GM03348 (cell line): ENCODE data around the gene RPS10.
"Not testable (repeated sequence)": the region's sequence is repeated elsewhere in the genome, so short reads cannot be mapped to it uniquely, and the experiment has no call there.

Source experiments
- DNase-seq: peaks from one replicate; pipeline ENCODE4 v3.0.0; 2012; ENCODE audit warnings: low spot score

Gene RPS10

DNA sequence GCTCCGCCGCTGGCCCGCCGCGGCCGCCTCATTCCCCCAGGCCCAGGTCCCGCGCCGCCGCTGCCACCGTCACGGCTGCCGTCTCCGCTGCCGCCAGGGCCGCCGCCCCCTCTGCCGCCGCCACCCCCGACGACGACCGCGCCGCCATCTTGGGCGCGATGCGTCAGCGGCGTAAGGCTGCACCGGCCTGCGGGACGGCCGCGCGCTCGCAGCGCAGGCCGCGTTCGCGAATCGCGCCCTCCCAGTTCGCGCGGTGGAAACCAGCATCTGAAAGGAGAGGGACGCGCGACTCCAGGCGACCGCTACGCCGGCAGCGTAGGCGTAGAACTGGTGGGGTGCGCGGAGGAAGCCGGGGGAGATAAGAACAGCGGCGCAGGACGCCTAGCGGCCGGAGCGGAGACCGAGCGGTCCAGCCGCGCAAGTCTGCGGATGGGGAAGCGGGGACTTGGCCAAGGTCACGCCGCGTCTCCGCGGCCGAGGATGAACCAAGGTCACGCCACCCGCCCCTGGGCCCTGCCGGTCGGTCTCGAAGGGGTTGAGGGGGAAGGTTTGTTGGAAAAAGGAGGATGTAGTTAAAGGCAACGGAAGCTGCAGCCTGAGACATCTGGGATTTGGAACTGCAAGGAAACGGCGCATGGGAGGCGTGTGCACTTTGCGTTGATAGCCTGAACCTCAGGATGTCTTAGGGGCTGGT, 33.2 kb downstream of the RPS10 start, which contains the start of gene NUDT3:
Gene NUDT3 (minus strand): TSS at position 173 of the 694 bp plus-strand sequence. CDS start 307 bp downstream, outside the sequence.
- peak; percentile 96 for DNase-seq

DNA sequence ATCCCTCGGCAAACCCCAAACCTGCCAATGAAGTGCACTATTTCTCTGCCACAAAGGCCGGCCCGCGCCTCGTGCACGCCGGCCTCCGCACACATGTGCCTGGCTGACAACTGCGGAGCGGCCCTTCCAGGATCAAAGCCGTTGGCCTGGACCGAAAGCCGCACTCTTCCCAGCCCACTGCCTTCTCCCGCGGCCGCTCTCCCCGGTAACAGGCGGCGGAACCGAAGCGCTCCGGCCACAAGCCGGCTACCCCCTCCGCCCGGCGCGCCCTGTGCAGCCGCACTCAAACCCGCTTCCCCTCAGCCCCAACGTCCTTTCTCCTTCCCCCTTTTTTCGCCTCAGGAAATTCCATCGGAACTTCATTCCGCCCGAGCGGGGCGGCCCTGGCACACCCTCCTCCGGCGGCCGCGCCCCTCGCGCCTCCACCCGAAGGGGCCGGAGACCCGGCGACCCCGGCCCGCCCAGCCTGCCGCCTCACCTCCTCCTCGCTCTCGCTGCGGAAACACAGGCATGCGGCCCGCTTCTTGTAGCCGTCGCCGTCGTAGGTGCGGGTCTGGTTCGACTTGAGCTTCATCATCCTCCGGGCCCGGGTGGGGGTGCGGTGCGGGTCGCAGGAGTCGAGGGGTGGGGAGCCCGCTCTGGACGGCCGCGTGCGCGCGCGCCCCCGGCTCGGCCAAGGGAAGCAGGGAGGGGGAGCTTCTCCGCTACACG, 33.9 kb downstream of the RPS10 start:
- DNase-seq, result peak; percentile 65

DNA sequence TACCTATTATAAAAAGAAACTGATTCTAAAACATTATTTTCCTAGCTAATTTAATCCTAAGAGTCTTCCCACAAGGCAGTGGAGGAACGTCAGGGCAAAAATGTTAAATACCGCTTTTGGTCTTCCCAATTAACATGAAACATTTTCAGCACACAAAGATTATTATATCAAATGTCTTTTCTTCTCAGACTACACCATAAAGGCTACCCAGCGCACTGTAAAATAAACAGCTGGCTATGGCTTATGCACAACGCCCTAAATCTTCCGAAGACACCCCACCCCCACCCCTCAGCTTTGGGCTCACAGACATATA, 34.4 kb downstream of the RPS10 start:
- no peak for DNase-seq

DNA sequence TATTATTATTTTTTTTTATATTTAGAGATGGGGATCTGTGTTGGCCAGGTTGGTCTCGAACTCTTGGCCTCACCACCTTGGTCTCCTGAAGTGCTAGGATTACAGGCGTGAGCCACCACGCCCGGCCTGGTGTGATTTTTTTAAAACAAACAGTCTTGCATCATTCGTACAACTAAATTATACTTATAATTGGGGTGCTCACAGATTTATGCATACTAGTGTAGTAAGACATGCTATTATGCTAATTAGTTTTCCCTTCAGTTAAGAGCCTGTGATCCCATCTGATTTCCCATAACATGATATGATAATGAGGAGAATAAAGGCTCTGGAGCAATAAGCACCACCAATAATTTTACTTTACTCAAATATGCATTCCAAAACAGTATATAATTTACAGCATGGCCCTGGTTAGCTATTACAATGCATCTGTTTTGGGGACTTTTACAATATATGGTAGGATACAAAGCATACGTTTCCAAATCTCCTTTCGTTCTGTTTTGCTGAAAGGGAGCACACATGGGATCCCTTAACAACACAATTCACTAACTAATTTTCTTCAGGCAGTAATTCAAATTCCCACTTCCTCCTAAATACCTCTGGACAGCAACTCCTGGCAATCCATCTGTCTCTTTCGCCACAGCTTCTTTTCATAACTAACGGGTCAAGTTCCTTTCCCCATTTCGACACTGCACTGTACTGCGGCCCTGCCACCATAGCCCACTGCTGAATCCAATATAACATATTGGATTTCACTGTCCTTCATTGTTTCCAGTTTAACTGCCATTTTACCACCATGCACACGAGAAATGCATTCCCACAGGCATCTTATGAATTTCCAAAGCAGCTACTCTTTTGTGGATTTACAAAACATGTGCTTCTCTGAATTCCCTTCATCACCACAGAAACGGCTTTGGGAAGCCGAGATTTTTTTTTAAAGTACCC, 35.1 kb downstream of the RPS10 start:
- DNase-seq, result peak; percentile 81

DNA sequence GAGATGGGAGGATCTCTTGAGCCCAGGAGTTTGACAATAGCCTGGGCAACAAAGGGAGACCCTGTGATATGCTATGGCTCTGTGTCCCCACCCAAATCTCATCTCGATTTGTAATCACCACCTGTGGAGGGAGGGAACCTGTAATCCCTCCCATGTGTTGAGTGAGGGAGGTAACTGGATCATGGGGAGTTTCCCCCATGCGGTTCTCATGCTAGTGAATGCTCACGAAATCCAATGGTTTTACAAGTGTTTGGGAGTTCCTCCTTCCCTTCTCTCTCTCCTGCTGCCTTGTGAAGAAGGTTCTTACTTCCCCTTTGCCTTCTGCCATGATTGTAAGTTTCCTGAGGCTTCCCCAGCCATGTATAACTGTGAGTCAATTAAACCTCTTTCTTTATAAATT, 36.8 kb downstream of the RPS10 start:
- DNase-seq, result no peak

DNA sequence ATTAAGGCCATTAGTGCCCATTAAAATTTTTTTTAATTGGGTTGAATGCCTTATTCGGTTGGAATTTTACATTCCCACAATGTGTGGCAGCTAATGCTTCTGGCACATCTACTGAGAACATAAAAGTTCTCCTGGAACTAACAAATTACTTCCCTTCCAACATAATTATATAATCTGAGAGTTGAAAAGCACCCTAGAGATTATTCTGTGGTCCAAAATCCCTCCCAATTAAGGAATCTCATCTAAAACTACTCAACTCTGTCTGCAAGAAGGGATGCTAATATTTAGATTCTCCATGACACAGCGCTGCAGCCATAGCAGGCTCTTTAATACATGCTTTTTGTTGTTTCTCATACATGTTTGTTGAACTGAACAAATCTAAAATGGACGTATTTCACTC, 37.4 kb downstream of the RPS10 start:
- no peak for DNase-seq

DNA sequence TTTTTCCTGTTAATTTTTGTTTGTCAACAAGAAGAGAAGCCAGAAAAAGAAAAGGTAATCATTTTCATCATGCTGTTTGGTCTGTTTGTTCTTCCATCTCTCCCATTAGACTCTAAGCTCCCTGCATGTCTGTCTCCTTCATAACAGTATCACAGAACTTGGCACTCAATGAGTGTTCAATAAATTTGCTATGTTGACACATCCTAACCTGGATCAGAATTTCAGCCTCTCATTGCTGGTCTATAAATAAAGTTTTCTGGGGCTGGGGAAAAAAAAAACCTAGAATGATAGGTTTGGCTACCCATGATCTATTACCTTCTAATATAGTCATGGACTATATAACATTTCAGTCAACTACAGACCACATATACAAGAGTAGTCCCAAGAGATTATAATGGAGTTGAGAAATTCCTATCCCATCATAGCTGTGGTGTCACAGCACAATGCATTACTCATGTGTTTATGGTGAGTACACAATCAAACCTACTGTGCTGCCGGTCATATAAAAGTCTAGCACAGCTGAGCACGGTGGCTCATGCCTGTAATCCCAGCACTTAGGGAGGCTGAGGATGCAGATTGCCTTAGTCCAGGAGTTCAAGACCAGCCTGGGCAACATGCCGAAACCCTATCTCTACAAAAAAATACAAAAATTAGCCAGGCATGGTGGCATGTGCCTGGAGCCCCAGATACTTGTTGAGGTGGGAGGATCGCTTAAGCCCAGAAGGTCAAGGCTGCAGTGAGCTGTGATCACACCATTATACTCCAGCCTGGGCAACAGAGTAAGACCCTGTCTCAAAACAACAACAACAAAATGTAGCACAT, 39.3 kb downstream of the RPS10 start:
- DNase-seq, result peak; percentile 51

DNA sequence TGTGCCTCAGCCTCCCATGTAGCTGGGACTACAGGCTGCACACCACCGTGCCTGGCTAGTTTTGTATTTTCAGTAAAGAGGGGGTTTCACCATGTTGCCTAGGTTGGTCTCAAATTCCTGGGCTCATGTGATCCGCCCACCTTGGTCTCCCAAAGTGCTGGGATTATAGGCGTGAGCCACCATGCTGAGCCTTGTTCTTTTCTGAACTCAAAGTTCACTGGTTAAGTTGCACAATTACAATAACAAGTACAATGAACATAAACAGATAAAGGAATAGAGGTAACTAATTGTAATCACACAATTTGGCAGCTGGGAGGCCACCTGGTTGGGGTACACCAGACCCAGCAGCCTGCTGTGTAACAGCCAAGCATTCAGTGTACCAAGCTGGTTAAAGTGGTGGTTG, 40.1 kb downstream of the RPS10 start:
- DNase-seq, result no peak

DNA sequence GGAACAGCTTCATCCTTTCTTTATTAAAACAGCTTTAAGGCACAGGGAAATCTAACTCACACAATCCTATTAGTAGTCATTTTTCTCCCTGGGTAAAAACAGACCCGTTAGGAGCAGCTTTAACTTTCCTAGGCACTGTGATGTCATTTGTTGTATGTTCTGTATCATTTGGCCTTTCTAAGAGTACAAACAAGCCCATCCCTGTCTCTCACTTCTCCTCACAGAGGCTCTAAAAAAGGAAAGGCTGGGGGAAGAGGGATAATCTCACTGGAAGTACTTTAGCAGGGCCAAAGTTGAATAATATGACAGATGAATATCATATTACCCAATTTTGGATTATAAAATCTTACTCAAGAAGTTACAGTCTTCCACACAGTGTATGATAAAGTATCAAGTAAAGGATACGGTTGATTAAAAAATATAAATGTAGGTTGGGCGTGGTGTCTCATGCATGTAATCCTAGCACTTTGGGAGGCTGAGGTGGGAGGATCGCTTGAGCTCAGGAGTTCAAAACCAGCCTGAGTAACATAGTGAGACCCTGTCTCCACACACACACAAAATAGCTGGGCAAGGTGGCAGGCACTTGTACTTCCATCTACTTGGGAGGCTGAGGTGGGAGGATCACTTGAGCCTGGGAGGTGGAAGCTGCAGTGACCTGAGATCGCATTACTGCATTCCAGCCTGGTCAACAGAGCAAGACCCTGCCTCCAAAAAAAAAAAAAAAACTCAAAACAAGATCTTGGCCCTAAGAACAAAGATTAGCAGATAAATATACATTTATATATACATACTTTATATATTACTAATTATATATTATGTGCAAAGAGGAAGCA, 41.3 kb downstream of the RPS10 start:
- no peak for DNase-seq

DNA sequence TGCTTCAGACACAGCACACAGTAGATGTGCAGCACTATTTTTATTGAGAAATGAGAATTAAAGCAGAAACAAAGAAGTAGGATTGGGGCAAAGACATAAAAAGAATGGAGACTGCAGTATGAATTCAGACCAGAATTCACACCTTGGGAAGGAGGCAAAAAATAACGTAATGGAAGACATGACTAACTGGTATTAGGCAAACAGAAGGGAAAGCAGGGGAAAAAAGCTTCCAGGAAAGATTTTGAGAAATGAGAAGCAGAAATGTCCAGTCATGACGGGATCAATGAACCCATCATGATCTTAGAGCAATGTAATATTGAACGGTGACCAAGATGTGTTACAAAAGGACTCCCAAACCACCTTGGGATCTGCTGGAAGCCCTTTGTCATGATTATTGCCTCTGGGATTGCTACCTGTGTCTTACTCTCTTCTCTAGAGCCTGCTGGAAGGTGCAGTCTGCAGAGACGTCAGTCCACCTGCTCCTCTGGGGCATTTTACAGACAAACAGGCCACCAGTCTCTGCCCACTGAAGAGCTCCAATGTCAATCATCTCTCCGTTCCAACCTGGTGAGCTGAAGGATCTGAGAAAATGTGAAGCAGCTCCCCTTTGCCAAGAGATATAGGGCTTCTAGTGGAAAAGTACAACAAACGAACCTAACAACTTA, 42.1 kb downstream of the RPS10 start:
- no peak for DNase-seq

DNA sequence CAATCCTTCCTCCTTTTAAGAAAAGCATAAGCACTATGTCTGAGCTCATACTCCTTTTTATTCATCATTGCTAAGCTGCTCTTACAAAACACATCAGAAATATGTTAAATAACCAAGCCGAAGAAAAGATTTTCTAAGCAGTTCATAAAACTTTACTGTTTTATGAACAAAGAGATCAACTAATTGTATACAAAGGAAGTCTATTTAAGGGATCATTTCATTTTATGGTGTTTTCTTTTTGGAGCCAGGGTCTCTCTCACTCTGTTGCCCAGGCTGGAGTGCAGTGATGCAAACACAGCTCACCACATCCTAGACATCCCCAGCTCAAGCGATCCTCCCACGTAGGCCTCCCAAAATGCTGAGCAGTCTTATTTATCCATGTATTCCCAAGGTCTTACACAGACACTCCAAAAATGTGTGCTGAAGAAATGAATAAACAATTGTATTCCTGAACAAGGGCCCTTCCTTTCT, 42.7 kb downstream of the RPS10 start:
- DNase-seq, result no peak

DNA sequence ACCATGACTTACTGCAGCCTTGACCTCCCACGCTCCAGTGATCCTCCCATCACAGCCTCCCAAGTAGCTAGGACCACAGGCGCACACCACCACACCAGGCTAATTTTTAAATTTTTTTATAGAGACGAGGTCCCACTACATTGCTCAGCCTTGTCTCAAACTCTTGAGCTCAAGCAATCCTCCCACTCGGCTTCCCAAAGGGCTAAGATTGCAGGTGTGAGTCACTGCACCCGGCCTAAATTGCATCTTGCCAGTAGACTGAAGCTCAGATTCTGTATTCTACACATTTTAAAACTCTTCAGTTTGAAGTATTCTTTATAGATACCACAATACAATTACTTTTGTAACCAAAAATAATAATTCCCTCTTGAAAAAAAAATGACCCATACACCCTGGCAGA, 44.8 kb downstream of the RPS10 start:
- no peak for DNase-seq

DNA sequence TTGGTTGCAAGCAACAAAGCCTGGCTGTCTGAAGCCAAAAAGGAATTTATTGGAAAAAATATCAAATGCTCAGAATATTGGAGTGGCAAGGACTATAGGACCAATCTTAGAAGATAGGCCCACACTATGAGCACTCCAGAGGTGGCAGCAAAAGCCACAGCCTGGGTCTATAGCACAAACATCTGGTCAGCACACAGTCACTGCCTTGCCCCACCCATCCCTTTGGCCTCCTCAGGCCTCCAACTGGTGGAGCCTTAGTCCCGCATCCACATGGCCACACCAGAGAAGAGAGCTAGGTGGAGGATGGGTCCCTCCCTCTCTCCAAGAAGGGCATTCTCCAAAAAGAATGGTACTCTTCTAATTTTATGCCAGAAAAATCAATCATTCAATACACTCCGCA, 47.4 kb downstream of the RPS10 start:
- DNase-seq, result no peak

DNA sequence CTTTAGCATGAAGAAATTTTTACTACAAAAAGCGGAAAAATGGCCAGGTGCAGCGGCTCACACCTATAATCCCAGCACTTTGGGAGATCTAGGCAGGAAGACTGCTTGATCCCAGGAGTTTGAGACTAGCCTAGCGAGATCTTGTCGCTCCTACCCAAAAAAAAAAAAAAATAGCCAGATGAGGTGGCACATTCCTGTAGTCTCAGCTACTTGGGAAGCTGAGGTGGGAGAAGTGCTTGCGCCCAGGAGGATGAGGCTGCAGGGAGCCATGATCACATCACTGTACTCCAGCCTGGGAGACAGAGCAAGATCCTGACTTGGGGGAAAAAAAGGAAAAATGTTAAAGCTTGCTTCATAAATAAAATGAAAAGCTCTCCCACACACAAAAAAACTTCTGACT, 47.9 kb downstream of the RPS10 start:
- DNase-seq, result no peak

DNA sequence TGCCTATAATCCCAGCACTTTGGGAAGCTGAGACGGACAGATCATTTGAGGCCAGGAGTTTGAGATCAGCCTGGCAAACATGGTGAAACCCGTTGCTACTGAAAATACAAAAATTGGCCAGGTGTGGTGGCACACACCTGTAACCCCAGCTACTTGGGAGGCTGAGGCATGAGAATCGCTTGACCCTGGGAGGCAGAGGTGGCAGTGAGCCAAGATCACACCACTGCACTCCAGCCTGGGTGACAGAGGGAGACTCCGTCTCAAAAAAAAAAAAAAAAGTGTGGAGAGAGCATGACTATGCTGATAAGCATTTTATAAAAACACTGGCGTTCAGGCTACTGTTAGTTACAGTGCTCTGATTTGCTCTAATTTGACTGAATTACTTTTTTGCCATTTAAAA, 48.3 kb downstream of the RPS10 start:
- not testable (repeated sequence) for DNase-seq

DNA sequence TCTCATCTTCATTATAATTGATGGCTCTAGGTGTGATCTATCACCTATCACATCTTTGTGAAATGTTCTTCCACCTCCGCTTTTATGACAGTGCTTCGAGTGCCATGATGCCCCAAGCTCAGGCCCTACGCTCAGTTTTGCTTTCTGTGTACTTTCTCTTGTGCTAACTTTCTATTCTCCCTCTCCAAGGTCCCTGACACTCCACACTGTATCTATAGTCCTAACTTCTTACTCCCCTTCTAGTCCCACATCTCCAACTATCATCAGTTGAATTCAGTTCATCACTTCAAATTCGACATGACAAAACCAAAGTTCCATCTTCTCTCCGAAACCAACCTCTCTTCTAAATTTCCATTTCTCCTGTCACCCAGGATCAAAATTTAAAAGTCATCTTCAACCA, 50.0 kb downstream of the RPS10 start:
- DNase-seq, result no peak

DNA sequence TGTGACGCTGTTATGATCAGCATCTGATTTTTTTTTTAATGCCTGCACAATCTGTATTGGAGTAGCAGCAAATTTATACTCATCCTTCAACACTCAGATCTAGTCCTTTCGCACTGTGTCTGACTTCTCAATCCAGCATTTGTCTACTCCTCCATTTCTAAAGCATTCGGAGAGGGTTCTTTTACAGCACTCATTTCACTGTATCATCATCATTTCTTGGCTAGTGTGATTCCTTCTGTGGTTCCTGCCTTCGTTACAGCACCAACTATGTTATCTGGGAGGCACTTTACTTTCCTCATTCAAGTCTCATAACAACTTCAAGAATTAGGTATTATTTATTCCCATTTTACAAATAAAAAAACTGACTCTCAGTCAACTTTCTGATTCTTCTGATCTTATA, 51.4 kb downstream of the RPS10 start:
- DNase-seq, result no peak

DNA sequence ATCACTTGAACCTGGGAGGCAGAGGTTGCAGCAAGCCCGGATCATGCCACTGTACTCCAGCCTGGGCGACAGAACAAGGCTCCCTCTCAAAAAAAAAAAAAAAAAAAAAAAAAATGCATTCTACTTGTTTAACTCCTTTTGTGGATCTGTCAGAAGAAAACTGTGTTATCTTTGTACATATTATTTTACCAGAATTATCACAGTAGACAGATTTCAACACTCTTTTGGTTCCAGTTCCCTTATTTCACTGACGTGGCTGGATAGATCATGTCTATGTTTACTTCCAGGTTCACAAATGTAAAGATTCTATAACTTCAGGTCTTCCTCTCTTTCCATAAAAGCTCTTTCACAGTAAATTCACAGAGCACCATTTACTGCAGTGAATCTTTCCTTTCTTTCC, 51.8 kb downstream of the RPS10 start:
- no peak for DNase-seq

DNA sequence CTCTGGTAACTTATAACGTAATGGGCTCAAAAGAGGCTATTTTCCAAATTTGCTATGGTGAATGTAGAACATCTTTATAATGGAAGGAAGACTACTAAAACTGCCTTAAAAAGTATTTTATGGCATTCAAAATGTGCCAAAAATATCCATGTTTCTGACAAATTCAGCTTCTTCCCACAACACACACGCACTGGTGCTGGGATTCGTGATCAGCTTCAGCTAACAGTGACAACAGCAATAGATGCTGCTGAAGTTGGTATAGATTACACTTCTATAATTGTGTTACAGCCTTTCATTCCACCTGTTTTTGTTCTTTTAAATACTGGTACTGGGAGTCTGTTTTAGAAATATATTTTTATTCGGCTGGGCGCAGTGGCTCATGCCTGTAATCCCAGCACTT, 52.4 kb downstream of the RPS10 start:
- DNase-seq, result no peak

DNA sequence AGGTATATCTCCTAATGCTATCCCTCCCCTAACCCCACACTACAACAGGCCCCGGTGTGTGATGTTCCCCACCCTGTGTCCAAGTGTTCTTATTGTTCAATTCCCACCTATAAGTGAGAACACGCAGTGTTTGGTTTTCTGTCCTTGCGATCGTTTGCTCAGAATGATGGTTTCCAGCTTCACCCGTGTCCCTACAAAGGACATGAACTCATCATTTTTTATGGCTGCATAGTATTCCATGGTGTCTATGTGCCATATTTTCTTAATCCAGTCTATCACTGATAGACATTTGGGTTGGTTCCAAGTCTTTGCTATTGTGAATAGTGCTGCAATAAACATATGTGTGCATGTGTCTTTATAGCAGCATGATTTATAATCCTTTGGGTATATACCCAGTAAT, 54.0 kb downstream of the RPS10 start:
- DNase-seq, result not testable (repeated sequence)
